Activated CD8-positive, alpha-beta memory T cell treated with anti-CD3 and anti-CD28 coated beads for 4 hours (primary cell): Measurements from ENCODE around the gene GPR89B.
"Not testable (repeated sequence)": the region's sequence is repeated elsewhere in the genome, so short reads cannot be mapped to it uniquely, and the experiment has no call there.

Experiments
- DNase-seq, 2 donors: peaks; one replicate each; pipeline ENCODE4 v3.0.0-alpha.2; 2020; ENCODE audit warnings: low read depth in 2 of 2

The GPR89B gene

DNA sequence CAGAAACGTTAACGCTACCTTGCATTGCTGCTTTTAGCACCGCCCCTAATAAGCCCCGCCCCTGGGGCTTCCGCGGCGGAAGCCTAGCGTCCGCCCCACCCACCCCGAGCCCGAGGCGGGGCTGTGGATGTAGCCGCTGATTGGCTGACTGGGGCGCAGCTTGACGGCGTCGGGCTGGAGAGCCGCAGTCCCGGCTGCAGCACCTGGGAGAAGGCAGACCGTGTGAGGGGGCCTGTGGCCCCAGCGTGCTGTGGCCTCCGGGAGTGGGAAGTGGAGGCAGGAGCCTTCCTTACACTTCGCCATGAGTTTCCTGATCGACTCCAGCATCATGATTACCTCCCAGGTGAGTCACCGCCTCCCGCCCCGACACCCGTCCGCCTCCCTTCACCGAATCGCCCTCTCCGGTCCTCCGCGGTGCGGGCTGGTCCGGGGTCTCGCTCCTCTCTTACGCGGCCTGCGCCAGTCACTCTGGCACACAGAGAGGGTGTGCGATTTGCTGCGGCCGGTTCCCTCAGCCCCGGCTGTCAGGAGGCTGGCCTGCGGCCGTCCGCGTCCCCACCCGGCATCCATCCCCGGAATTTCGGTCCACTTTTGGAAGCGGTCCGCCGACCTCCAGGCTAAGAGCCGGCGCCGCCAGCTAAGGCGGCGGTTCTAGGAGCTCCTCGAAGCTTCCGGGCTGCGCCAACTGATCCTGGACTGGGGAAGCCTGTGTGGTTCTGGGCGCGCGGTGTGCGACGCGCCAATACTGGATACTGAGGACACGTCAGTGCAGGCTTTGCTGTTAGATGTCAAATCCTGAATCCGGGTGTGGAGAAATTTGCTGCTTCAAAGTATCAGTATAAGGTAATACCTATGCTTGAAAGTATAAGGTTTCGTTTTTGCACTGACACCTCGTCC is at the start of gene GPR89B:
Gene GPR89B, plus strand, starts transcription at position 185 of the 897 bp plus-strand sequence. Its CDS starts 117 bp downstream, at position 302.
- peak; percentile 84 to 86 for DNase-seq

- no peak for DNase-seq
Observed at GRCh38 chr1:147879911-147880310, 48.3 kb upstream of the GPR89B start.

DNA sequence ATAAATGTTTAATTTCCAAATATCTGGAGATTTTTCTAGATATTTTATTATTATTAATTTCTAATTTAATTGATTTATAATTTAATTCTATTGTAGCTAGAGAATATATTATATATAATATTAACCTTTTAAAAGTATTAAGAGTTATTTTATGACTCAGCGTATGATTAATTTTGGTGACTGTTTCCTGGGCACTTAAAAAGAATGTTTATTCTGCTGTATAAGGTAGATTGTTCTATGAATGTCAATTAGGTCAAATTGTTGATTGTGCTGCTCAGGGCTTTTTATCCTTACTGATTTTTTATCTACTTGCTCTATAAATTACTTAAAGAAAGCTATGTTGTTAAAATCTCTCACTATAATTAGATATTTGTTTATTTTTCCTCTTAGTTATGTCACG is 45.7 kb upstream of the GPR89B start:
- DNase-seq: no peak

- DNase-seq: no peak
Observed at GRCh38 chr1:147890177-147890790, 37.9 kb upstream of the GPR89B start.

DNA sequence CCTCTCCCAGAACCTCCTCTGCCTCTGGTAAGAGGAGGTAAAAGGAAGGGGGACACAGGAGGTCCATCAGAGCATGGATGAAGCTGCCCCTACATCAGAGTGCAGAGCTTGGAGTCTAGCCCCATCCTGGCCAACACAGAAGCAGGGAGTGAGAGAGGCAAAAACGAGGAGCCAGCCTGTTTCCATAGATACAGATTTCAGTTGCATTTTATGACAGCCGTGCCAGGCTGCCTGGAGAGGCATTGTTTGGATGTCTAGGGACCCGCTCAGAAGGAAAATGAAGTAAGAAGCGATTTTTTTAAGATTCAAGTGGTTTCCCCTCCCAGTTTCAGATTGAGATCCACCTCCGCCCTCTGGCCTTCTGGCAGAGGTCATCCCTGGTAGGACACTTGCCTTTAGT is 37.1 kb upstream of the GPR89B start:
- DNase-seq: no peak

DNA sequence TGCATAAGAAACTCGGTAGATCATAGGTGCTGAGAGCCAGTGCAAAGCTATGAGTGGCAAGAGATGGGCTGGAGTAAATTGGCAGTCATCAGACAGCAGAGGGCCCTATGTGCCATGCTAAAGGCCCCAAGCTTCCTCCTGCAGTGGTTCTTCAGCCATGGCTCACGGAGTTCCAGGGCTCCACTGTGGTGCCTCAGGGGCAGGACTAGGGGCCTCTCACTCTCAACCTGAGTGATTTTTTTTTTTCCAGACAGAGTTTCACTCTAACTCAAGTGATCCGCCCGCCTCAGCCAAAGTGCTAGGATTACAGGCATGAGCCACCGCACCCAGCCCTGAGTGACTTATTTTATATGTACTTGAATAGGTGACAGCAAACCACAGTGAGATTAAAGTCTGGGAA is 36.0 kb upstream of the GPR89B start:
- DNase-seq: no peak

- no peak for DNase-seq
Observed at GRCh38 chr1:147892731-147893214, 35.4 kb upstream of the GPR89B start.

- no peak for DNase-seq
Observed at GRCh38 chr1:147895123-147895522, 33.1 kb upstream of the GPR89B start.

GRCh38 chr1:147897029-147897752 is 31.0 kb upstream of the GPR89B start:
- DNase-seq: no peak

DNA sequence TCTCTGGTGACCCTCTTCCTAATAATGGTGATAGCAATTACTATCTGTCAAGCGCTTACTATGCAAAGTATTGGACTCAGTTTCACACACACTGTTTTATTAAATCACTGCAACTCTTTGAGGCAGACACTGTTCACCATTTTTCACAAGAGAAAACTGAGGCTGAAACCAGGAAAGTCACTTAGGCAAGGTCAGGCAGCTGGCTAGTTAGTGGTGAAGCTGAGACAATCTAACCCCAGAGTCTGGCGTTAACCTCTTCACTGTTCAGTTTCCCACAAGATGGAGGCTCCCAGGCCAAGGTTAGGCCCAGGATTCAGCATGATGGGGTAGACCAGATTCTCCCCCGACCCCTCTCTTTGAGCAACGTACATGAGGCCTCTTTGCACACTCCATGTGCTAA is 30.4 kb upstream of the GPR89B start:
- no peak for DNase-seq

- DNase-seq: no peak
Observed at GRCh38 chr1:147902253-147902845, 25.9 kb upstream of the GPR89B start, which contains the start of gene GJA8. Gene GJA8, plus strand, starts transcription at chr1:147902795. Its CDS starts 5,161 bp downstream, at chr1:147907956.

DNA sequence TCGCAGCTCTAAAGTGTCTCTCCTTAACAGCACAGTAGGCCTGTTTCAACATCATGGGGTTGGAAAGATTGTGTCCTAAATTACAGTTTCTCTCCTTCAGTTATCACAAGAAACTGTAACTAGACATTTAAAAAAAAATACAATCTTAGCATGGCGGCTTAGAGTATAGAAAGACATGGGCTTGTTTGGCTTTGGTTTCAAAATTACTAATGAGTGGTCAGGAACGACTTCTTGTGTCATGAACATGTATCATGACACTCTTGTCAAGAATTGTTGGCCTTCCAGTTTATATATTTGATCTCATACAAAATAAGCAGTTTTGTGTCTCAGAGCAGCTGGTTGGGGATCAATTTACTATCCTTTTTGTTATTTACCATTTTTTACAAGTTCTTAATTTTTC is 23.5 kb upstream of the GPR89B start:
- no peak for DNase-seq

- no peak for DNase-seq
Observed at GRCh38 chr1:147907786-147908509, 20.3 kb upstream of the GPR89B start.

GRCh38 chr1:147912553-147912952 is 15.7 kb upstream of the GPR89B start:
- no peak for DNase-seq

- no peak for DNase-seq
Observed at GRCh38 chr1:147913362-147913942, 14.8 kb upstream of the GPR89B start.

- no peak for DNase-seq
Observed at GRCh38 chr1:147919896-147920295, 8.3 kb upstream of the GPR89B start.

DNA sequence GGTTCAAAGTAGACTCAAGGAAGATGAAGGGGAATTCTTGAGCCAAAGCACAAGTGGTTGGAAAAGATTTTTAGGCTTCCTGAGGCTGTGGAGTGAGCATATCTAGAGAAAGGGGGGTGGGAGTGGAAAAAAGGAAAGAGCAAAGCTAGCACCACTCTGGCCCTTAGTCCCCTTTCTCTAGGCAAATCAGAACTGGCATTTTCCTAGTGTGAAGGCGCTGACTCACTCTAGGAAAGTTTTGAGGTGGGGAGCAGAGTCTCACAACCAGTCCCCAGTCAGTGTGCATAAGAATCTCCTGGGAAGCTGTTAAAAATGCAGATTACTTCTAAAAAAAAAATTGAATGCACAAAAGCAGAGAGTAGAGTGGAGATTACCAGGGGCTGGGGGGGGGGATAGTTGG is 3.4 kb upstream of the GPR89B start:
- DNase-seq: no peak

DNA sequence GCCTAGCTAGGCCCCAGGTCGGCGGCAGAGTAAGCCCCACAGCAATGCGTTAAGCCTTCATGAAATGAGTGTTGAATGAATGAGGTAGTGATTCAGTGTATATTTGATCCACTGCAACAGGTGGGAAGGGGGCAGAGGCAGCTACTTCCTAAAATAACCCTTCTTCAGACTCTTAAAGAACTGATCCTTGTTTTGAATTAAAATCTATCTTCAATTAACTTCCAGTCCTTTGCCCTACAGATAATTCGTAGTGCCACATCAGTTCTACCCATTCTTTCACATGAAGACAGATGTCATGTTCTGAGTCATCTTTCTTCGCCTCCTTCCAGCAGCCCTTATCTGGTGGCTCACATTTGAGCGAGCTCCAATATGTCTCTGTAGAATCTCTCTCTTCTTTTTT is 1.0 kb upstream of the GPR89B start:
- DNase-seq: not testable (repeated sequence)

DNA sequence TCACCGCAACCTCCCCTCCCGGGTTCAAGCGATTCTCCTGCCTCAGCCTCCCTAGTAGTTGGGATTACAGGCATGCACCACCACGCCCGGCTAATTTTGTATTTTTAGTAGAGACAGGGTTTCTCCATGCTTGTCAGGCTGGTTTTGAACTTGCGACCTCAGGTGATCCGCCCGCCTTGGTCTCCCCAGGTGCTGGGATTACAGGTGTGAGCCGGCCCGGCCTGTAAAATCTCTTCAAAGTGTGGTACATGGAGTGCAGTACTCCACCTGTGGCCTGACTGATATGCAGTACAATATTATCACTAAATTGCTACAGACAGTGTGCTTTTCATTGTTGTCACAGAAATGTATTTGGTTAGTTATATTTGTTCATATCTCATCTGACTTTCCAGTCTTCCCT is 531 bp upstream of the GPR89B start:
- not testable (repeated sequence) for DNase-seq

GRCh38 chr1:147931137-147931536 is 2.9 kb downstream of the GPR89B start:
- DNase-seq: not testable (repeated sequence)

DNA sequence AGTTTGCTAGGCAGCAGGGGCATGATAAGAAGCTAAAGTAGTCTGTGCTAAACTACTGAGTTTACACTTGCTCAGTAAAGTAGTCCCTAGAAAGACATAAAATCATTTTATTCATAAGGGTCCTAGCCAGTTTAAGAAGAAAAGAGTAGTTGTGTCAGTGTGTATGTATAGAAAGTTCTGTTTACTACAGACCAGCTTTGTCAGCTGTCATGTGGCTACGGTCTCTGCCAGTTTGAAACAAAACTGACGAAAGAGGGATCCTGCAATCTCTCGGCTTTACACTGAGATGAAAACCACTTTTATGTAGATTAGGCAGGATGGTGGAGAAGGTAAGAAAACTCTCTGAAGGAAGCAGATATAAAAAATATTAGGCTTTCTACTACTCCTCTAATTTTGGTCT is 7.1 kb downstream of the GPR89B start:
- DNase-seq: not testable (repeated sequence)
